A549 (cell line): ENCODE data around the gene MME. TPM values are rescaled to one million over a fixed set of nuclear protein-coding genes. Genes with fewer than 3 reads are reported as not detected.

Experiments
- ATAC-seq, 2 experiments: fragments of 200-7000 bp in 1 of 2; fragments of >200 bp in 1 of 2; cut with Nextera tagmentation in 1 of 2; cut with Tn5 transposase in 1 of 2; 3 replicates each; pipeline versions ENCODE4 v1.8.0 to v1.9.1; 2018 to 2020; ENCODE audit warnings: mild to moderate bottlenecking in 1 of 2, moderate library complexity in 1 of 2
- CTCF ChIA-PET: fragments of 300-600 bp; sonication (Branson Sonifier 250); formaldehyde crosslinking; extraction: SDS; loops from one replicate; lab custom pipeline; 2021; ENCODE audit warnings: antibody characterized with exemption, inconsistent platforms; lab: Yijun Ruan, JAX
- POLR2A ChIA-PET: fragments of 350-600 bp; formaldehyde crosslinking; extraction: SDS; loops from one replicate; lab custom pipeline; 2021; ENCODE audit warnings: antibody characterized with exemption, inconsistent platforms; lab: Yijun Ruan, JAX
- DNase-seq, 2 experiments: peaks; one replicate each; pipeline versions ENCODE4 v3.0.0 to v3.0.0-alpha.2; 2011 to 2016; ENCODE audit warnings: low read depth in 1 of 2, low spot score in 1 of 2
- FAIRE-seq: peaks from 2 replicates; lab custom pipeline; 2011; peaks lifted over from hg19 to GRCh38; lab: Jason Lieb, UNC
- H3K27ac ChIP-seq, 2 experiments: fragments of >200 bp; sonication (Bioruptor Twin); formaldehyde crosslinking; 3 replicates each; pipeline ENCODE4 v1.5.1; 2016 to 2017
- H3K4me1 ChIP-seq: fragments of >200 bp; sonication (Bioruptor Twin); formaldehyde crosslinking; 3 replicates; pipeline ENCODE4 v1.6.1; 2016
- H3K4me2 ChIP-seq: fragments of >200 bp; sonication (Bioruptor Twin); formaldehyde crosslinking; 3 replicates; pipeline ENCODE4 v1.6.1; 2016
- H3K4me3 ChIP-seq: fragments of >200 bp; sonication (Bioruptor Twin); formaldehyde crosslinking; 3 replicates; pipeline ENCODE4 v1.5.1; 2016
- H3K9me3 ChIP-seq: fragments of >200 bp; sonication (Bioruptor Twin); formaldehyde crosslinking; 3 replicates; pipeline ENCODE4 v1.6.1; 2016
- BCL3 ChIP-seq: fragments of >200 bp; sonication (Bioruptor Twin); formaldehyde crosslinking; IDR thresholded peaks from 3 replicates; pipeline ENCODE4 v1.6.1; 2016
- BHLHE40 ChIP-seq: IDR thresholded peaks from 2 replicates; pipeline ENCODE4 v1.6.1; 2012; ENCODE audit warnings: low read depth, low read length, inconsistent platforms
- CBX2 ChIP-seq: fragments of 200-600 bp; sonication (generic); IDR thresholded peaks from 2 replicates; pipeline ENCODE4 v1.6.1; 2016; ENCODE audit warnings: low read depth, mild to moderate bottlenecking, borderline replicate concordance
- CBX8 ChIP-seq: fragments of 200-600 bp; sonication (generic); IDR thresholded peaks from 2 replicates; pipeline ENCODE4 v1.6.1; 2016
- CHD4 ChIP-seq: fragments of 200-600 bp; sonication (generic); IDR thresholded peaks from 2 replicates; pipeline ENCODE4 v1.6.1; 2016; ENCODE audit warnings: antibody characterized with exemption, mild to moderate bottlenecking, borderline replicate concordance
- E2F6 ChIP-seq: IDR thresholded peaks from 2 replicates; pipeline ENCODE4 v1.6.1; 2012; ENCODE audit warnings: low read depth, borderline replicate concordance
- EHF ChIP-seq: fragments of 250-450 bp; sonication (Bioruptor Pico); IDR thresholded peaks from 2 replicates; pipeline ENCODE4 v1.5.0; 2020; ENCODE audit warnings: mild to moderate bottlenecking
- EP300 ChIP-seq, 2 experiments: fragments of >200 bp; sonication (Bioruptor Twin); formaldehyde crosslinking; IDR thresholded peaks; 2 replicates in 1 of 2; 3 replicates in 1 of 2; pipeline ENCODE4 v1.6.1; 2016 to 2017
- ESRRA ChIP-seq: fragments of 150-350 bp; IDR thresholded peaks from 2 replicates; pipeline ENCODE4 v1.6.1; 2014; ENCODE audit warnings: mild to moderate bottlenecking, low read length, borderline replicate concordance
- FOSL2 ChIP-seq, 2 experiments: fragments of 450-650 bp in 1 of 2; fragments of >200 bp in 1 of 2; sonication (Bioruptor Twin) in 1 of 2; formaldehyde crosslinking; IDR thresholded peaks; 2 replicates each; pipeline versions ENCODE4 v1.5.0 to v1.6.1; 2016 to 2020; ENCODE audit warnings: mild to moderate bottlenecking in 1 of 2, moderate library complexity in 1 of 2
- FOXS1 ChIP-seq: fragments of 250-450 bp; sonication (Bioruptor Pico); IDR thresholded peaks from 2 replicates; pipeline ENCODE4 v1.5.0; 2020; ENCODE audit warnings: mild to moderate bottlenecking, moderate library complexity
- GATA3 ChIP-seq: IDR thresholded peaks from 2 replicates; pipeline ENCODE4 v1.6.1; 2012; ENCODE audit warnings: borderline replicate concordance
- HES2 ChIP-seq: fragments of >200 bp; sonication (Bioruptor Twin); formaldehyde crosslinking; IDR thresholded peaks from 2 replicates; pipeline ENCODE4 v1.6.1; 2016
- HMGXB4 ChIP-seq: fragments of 250-450 bp; sonication (Bioruptor Pico); IDR thresholded peaks from 2 replicates; pipeline ENCODE4 v1.5.0; 2021; ENCODE audit warnings: mild to moderate bottlenecking, moderate library complexity, borderline replicate concordance
- HOXA7 ChIP-seq: fragments of 250-450 bp; sonication (Bioruptor Pico); IDR thresholded peaks from 2 replicates; pipeline ENCODE4 v1.5.0; 2020; ENCODE audit warnings: mild to moderate bottlenecking, moderate library complexity
- HOXB13 ChIP-seq: fragments of 250-450 bp; sonication (Bioruptor Pico); IDR thresholded peaks from 2 replicates; pipeline ENCODE4 v1.5.0; 2020; ENCODE audit warnings: low read depth, mild to moderate bottlenecking, moderate library complexity
- HOXB5 ChIP-seq: fragments of 250-450 bp; sonication (Bioruptor Pico); IDR thresholded peaks from 2 replicates; pipeline ENCODE4 v1.5.0; 2020; ENCODE audit warnings: mild to moderate bottlenecking, moderate library complexity
- MAFK ChIP-seq: fragments of 450-650 bp; IDR thresholded peaks from 2 replicates; pipeline ENCODE4 v1.6.1; 2014; ENCODE audit not compliant: partially characterized antibody
- MYC ChIP-seq: IDR thresholded peaks from 2 replicates; pipeline ENCODE4 v1.6.1; 2012; ENCODE audit warnings: mild to moderate bottlenecking, inconsistent platforms, low read length, improper control_type of control experiment, borderline replicate concordance
- NR3C1 ChIP-seq: fragments of >200 bp; sonication (Bioruptor Twin); formaldehyde crosslinking; IDR thresholded peaks from 3 replicates; pipeline ENCODE4 v1.6.1; 2017
- PHF8 ChIP-seq: fragments of 200-600 bp; sonication (generic); IDR thresholded peaks from 2 replicates; pipeline ENCODE4 v1.6.1; 2016; ENCODE audit warnings: low read depth, mild to moderate bottlenecking, antibody characterized with exemption, moderate library complexity, borderline replicate concordance
- POLR2A ChIP-seq: IDR thresholded peaks from 2 replicates; pipeline ENCODE4 v1.6.1; 2012; ENCODE audit warnings: mild to moderate bottlenecking, low read length
- POLR2AphosphoS2 ChIP-seq: conservative IDR thresholded peaks from 2 replicates; pipeline ENCODE4 v1.6.1; 2012; ENCODE audit warnings: low read length, improper control_type of control experiment, inconsistent platforms
- REST ChIP-seq: fragments of 200-600 bp; sonication (generic); IDR thresholded peaks from 2 replicates; pipeline ENCODE4 v1.6.1; 2016; ENCODE audit warnings: antibody characterized with exemption, mild to moderate bottlenecking, moderate library complexity
- SREBF2 ChIP-seq: fragments of 450-650 bp; IDR thresholded peaks from 2 replicates; pipeline ENCODE4 v1.6.1; 2014; ENCODE audit warnings: mild to moderate bottlenecking, moderate library complexity
- ZC3H11A ChIP-seq: fragments of 450-650 bp; IDR thresholded peaks from 2 replicates; pipeline ENCODE4 v1.6.1; 2014; ENCODE audit warnings: antibody characterized with exemption, mild to moderate bottlenecking
- ZNF302 ChIP-seq: fragments of 250-450 bp; sonication (Bioruptor Pico); IDR thresholded peaks from 2 replicates; pipeline ENCODE4 v1.9.0; 2021; ENCODE audit warnings: inconsistent platforms, mild to moderate bottlenecking, moderate library complexity
- WGBS: methylation state at CpG from one replicate; pipeline ENCODE4 v1.1.6; 2017; ENCODE audit errors: missing lambda C conversion rate; 5-methylcytosine and 5-hydroxymethylcytosine counted together
- polyA plus RNA-seq, 4 experiments: library from polyadenylated mRNA; depleted of rRNA in 3 of 4; stranded (reverse); fragments of >200 nt; fragmentation: RNase III in 1 of 4; extraction: RNeasy Plus Mini Kit Qiagen cat#74134 plus additional on column Dnase treatment in 1 of 4; gene quantifications; 2 replicates in 3 of 4; 3 replicates in 1 of 4; pipeline ENCODE4 v1.2.3, GENCODE V29; 2011 to 2017

MME gene
- polyA plus RNA-seq, 2 of the 4 experiments (the other 2 are of a cell fraction) = not detected

GRCh38 chr3:155089495-155089894, 9.4 kb downstream of the MME start:
- ATAC-seq (no peak), FAIRE-seq (no peak), DNase-seq (no peak)
- CTCF ChIA-PET = no interaction called here
- no peaks in the 10 kb centered on the region for H3K9me3 ChIP-seq
- H3K4me1 ChIP-seq = no peaks in the 10 kb centered on the region
- no peak overlapping the region for H3K4me2 ChIP-seq
- no peak overlapping the region for H3K27ac ChIP-seq
- H3K4me3 ChIP-seq = no peak overlapping the region
- TF ChIP-seq PHF8 (no peak), HOXB5 (CRISPR knock-in tag) (no peak), POLR2AphosphoS2 (no peak), FOSL2 (IDR thresholded peaks at IDR 0.05) (no peak), FOSL2 (CRISPR knock-in tag; IDR thresholded peaks at IDR 0.05) (no peak), REST (no peak), HOXA7 (CRISPR knock-in tag) (no peak), HOXB13 (CRISPR knock-in tag) (no peak), HMGXB4 (no peak), POLR2A (no peak), E2F6 (no peak), EP300 (IDR thresholded peaks at IDR 0.05) (no peak), BCL3 (no peak), FOXS1 (CRISPR knock-in tag) (no peak), EHF (CRISPR knock-in tag) (no peak), CHD4 (no peak), MYC (no peak), NR3C1 (no peak), GATA3 (no peak)
- POLR2A ChIA-PET = no interaction called here
- 3% methylated on average over 7 of the region's 7 CpGs for WGBS

- no peaks in the 10 kb centered on the region for H3K9me3 ChIP-seq
- 10% methylated on average over 7 of the region's 7 CpGs for WGBS
- ChIA-PET POLR2A (no interaction called here), CTCF (interaction anchor here (1.5 kb wide), 1 partner anchor 230 kb away, joined by 3 read pairs; no protein-coding TSS in a partner anchor)
- H3K4me1 ChIP-seq = no peaks in the 10 kb centered on the region
- H3K4me2 ChIP-seq = no peak overlapping the region
- FAIRE-seq (no peak), ATAC-seq (no peak), DNase-seq (no peak)
- H3K27ac ChIP-seq = no peak overlapping the region
- no peak overlapping the region for H3K4me3 ChIP-seq
- TF ChIP-seq POLR2A (no peak), FOSL2 (IDR thresholded peaks at IDR 0.05) (no peak), FOSL2 (CRISPR knock-in tag; IDR thresholded peaks at IDR 0.05) (no peak), MAFK (no peak), EHF (CRISPR knock-in tag) (no peak), CBX8 (no peak), GATA3 (no peak), SREBF2 (no peak), HOXA7 (CRISPR knock-in tag) (no peak), ESRRA (no peak), BHLHE40 (no peak), HES2 (no peak), FOXS1 (CRISPR knock-in tag) (no peak), ZNF302 (no peak), BCL3 (no peak), ZC3H11A (no peak), HOXB5 (CRISPR knock-in tag) (no peak), CBX2 (no peak), HOXB13 (CRISPR knock-in tag) (no peak)
These were observed 13.1 kb downstream of the MME start for GRCh38 chr3:155093261-155093660.
